GM12872 (cell line): ENCODE results near the gene PRKCE.

ENCODE experiments used
- TF ChIP-seq, protein P1 (sequence below): IDR thresholded peaks from 3 replicates; pipeline ENCODE4 v1.5.1; 2011; ENCODE audit warnings: low read depth, mild to moderate bottlenecking, low read length, moderate library complexity; ENCODE audit not compliant: insufficient read depth

The PRKCE gene

DNA sequence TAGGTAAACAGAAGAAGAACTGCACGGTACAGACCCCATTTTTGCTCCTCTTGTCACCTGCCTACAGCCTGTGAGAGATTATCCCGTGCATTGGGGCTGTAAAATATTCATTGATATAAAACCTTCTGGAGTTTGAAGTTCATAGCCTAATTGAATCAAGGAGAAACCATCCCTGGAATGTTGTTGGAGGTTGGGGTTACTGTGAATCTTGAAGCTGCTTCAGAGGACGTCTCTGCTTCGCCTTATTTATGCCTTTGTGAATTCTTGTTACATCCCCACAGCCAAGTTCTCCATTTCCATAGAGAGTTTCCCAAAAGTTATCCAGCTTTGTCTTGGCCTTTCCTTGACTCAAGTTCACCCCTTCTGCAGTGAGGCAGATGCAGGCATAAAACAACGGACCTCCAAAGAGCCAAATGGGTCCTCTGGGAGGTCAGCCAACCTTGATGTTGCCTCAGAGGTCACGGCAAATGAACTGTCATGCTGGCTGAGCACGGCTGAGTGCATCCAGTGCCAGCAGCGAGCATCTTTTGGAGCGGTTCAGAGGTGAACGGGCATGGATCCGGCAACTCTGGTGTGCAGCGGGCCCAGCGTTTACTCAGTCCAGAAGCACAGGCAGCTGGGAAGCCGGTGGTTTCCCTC is 317.6 kb downstream of the PRKCE start:
- TF ChIP-seq, protein P1, sequence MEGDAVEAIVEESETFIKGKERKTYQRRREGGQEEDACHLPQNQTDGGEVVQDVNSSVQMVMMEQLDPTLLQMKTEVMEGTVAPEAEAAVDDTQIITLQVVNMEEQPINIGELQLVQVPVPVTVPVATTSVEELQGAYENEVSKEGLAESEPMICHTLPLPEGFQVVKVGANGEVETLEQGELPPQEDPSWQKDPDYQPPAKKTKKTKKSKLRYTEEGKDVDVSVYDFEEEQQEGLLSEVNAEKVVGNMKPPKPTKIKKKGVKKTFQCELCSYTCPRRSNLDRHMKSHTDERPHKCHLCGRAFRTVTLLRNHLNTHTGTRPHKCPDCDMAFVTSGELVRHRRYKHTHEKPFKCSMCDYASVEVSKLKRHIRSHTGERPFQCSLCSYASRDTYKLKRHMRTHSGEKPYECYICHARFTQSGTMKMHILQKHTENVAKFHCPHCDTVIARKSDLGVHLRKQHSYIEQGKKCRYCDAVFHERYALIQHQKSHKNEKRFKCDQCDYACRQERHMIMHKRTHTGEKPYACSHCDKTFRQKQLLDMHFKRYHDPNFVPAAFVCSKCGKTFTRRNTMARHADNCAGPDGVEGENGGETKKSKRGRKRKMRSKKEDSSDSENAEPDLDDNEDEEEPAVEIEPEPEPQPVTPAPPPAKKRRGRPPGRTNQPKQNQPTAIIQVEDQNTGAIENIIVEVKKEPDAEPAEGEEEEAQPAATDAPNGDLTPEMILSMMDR = no peak

DNA sequence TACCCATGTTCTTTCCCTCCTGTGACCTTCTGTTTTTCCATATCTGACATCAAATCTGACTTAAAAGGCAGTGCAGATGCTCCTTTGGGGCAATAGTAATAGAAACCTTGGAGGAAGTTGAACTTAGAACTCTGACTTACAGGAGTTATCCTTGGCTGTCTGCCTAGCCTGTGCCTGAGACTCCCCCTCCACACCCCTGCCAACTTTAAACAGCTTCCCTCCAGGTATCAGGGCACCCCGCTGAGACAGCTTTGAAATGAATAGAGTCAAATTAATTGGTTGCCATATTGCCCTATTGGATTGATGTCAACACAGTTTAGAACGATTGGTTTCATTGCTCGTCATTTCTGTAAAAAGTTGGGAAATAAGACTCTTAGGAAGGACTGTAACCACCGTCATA is 322.0 kb downstream of the PRKCE start:
- TF ChIP-seq, protein P1 = no peak

DNA sequence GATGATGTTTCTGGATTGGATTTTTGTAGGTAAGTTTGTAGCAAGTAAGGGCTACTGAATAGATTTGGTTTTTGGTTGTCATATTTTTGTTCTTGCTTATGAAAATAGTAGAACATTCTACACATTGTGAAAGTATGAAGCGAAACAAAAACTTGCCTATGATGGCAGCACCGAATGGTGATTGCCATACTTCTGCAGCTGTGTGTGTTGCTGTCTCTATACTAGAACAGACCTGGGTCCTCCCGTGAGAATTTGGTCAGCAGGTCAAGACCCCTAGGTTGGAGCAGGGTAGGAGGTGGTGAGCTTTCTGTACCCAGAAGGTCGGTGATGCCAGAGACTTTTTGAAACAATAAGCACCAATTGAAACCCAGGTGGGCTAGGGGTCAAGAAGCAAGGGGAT is 322.6 kb downstream of the PRKCE start:
- TF ChIP-seq, protein P1 = no peak

DNA sequence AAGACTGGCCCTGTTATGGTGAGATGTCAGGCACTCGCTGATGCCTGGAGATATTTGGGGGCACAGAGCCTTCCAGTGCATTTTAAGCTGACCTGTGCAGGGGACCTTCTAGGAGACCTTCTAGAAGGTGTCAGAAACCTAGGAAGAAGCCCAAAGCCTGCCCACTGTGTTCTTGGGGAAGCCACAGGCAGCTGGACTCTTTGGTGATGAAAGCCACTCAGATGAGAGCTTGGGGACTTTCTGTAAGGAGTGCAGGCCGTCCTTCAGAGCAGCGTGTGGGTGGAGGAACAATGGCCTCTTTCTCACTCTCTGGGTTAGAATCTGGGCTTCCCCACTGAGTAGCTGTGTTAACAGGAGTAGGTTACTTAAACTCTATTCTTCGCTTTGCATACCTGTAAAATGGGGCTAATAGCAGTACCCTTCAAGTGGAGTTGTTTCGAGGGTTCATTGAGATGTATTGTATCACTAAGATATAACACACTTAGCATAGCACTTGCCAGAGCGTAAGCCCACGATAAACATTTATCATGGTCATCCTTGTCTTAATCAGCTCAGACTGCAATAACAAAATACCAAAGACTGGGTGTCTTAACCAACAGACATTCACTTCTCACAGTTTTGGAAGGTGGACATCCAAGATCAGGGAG is 323.4 kb downstream of the PRKCE start:
- TF ChIP-seq, protein P1 = no peak

DNA sequence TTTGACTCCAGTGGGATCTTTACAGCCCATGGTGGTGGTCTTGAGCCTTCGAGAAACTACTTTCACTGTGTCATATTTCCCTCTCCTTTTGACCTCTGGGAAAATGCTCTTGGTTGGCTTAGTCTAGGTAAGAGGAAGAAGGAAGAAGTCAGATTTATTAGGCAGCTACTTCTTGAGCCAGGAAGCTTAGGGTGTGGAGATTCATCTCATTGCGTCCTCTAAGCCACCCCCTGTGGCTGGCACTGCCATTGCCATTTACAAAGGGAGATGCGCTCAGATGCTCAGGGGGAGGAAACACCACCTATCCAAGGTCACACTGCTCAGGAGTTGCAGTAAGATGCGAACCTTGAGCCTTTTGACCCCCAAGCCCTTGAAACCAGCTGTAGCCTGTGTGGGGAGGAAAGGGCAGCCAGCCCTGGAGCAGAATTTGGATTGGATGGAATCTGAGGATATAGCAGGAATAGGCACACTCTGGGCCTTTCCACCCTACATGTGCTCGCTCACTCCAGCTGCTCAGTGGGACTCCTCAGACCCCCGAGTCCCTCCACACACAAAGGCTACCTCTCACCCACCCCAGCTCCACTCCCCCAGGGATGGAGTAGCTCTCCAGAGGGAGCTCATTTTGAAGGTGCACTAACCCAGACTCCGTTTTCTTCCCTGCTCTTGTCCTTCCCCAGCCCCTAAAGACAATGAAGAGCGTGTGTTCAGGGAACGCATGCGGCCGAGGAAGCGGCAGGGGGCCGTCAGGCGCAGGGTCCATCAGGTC is 324.5 kb downstream of the PRKCE start:
- TF ChIP-seq, protein P1 = no peak

DNA sequence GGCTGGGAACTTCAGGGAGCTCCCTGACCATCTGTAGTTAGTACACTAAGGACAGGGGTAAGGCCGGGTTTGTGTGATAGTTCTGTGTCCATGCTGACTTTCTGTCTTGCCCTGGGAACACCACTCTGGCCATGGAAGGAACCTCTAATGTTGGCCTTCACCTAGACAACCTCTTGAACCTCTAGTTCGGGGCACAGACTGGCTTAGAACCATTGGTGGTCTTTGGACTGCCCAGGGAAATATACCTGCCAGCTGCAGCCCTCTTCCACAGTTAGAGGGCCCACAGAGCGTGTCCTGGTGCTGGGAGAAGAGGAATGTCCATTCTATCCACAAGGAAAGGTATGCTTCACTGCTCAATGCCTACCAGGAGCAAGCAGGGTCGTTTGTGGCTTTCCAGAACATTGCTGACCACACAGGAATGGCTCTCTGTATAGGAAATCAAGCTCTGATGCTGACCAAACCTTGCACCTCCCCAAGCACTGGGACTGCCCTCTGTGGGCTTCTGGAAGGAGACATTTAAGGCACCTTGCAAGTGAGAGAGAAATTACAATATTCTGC is 326.9 kb downstream of the PRKCE start:
- TF ChIP-seq, protein P1 = no peak

DNA sequence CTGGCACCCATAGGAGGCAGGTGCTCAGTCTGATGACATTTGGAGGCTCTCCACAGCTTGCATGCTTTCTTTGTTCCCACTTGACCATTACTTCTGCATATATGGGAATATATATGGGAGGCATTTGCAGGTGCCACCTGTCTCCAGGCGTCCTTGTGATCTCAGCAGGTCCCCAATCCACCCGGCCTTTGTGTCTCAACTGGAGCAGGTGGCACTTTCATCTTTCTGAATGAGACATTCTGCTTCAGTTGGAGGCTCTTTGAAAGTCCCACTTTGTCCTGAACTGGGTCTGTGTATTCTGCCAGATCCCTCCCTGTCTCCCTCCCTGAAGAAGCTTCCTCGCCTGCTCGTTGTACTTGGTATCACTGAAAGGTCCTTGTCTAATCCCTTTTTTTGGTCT is 327.6 kb downstream of the PRKCE start:
- TF ChIP-seq, protein P1 = no peak
